ENCODE results near the gene DPP7.

Gene DPP7

GRCh38 chr9:137114613-137115393 is at the start of gene DPP7:
DPP7 (minus strand) TSS chr9:137114733; CDS start chr9:137114713, 20 bp downstream.
- DNase-seq (ENCODE audit: low spot score) (peak; percentile 28), FAIRE-seq (no peak)

DNA sequence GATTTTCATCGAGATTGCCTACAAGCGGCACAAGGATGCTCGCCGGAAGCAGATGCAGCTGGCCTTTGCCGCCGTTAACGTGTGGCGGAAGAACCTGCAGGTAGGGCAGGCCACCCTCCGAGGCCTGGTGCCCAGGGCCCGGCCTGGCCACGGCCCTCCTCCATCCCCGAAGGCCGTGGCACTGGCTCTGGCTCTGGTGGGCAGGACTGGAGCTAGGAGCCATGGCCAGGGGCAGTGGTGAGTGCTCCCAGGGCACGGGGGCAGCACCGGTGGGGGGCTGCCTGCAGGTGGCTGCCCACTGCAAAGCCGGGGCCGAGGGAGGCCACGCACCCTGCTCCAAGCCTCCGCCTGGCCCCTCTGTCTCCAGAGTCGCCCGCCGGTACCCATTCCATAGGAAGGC is 49.3 kb upstream of the DPP7 start:
- no peak for FAIRE-seq

DNA sequence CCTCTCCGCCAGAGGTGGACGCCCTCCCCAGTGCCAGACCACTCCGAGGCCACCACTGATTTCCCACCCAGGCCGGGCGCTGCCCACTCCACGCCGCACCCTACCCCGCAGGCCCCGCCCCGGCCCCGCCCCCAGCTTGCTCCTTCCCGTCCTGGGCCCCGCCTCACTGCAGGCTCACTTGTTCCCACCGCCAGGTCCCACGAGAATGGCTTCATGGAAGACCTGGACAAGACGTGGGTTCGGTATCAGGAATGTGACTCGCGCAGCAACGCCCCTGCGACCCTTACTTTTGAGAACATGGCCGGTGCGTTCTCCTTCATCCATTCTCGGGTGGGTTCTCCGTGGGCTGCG is 48.8 kb upstream of the DPP7 start:
- DNase-seq (ENCODE audit: low spot score), result no peak
- no peak for FAIRE-seq

More for the DNA sequence above, 49.3 kb upstream of the DPP7 start:
- no peak for DNase-seq (ENCODE audit: low spot score)

GRCh38 chr9:137162505-137163364 is 48.2 kb upstream of the DPP7 start:
- no peak for DNase-seq (ENCODE audit: low spot score)
- FAIRE-seq, result no peak

DNA sequence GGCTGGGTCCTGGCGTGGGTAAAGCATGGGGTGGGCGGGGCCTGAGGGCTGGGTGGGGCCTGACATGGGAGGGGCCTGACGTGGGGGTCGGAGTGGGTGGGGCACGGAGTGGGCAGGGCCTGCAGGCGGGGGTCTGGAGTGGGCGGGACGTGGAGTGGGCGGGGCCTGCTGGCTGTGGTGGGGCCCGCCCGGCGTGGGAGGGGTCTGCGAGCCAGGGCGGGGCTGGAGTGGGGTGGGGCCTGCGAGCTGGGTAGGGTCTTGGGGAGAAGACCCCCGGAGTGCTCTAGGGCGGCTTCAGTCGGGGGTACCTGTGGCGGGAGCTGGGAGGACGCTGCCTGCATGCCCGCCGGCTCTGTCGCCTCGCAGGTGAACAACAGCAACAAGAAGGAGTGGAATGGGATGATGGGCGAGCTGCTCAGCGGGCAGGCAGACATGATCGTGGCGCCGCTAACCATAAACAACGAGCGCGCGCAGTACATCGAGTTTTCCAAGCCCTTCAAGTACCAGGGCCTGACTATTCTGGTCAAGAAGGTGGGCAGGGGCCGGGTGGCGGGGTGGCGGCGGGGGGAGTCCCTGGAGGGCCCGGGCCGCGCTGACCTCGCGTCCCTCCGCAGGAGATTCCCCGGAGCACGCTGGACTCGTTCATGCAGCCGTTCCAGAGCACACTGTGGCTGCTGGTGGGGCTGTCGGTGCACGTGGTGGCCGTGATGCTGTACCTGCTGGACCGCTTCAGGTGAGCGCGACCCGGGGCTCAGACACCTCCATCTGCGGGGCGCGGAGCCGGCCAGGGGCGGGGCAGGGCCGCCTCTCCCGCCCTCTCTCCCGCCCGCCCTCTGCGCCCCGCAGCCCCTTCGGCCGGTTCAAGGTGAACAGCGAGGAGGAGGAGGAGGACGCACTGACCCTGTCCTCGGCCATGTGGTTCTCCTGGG is 47.3 kb upstream of the DPP7 start:
- no peak for DNase-seq (ENCODE audit: low spot score)
- no peak for FAIRE-seq

- DNase-seq (ENCODE audit: low spot score) (no peak), FAIRE-seq (no peak)
Observed at GRCh38 chr9:137160716-137161557, 46.4 kb upstream of the DPP7 start.

DNA sequence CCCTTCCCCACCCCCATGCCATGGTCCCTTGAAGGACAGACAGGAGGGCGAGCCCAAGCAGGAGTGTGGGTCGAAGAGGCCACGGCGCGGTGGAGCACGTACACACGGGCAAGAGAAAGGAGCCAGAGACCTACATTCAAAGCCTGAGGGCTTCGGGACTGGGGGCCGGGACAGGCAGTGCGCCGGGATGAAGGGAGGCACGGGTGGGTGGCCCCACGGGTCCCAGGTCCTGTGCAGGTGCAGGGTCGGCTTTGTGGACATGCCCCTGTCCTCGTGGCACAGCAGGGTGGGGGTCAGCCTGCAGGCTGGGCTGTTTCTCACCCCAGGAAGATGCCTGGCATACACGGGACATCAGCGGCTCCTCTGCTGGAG is 45.5 kb upstream of the DPP7 start:
- no peak for DNase-seq (ENCODE audit: low spot score)

GRCh38 chr9:137159105-137160053 is 44.8 kb upstream of the DPP7 start:
- FAIRE-seq (no peak), DNase-seq (ENCODE audit: low spot score) (no peak)

More for the DNA sequence above, 45.5 kb upstream of the DPP7 start:
- no peak for FAIRE-seq

GRCh38 chr9:137158625-137159024 is 44.1 kb upstream of the DPP7 start:
- no peak for FAIRE-seq

GRCh38 chr9:137157618-137158415 is 43.3 kb upstream of the DPP7 start:
- FAIRE-seq (no peak), DNase-seq (ENCODE audit: low spot score) (no peak)

More at GRCh38 chr9:137158625-137159024, 44.1 kb upstream of the DPP7 start:
- DNase-seq (ENCODE audit: low spot score), result no peak

DNA sequence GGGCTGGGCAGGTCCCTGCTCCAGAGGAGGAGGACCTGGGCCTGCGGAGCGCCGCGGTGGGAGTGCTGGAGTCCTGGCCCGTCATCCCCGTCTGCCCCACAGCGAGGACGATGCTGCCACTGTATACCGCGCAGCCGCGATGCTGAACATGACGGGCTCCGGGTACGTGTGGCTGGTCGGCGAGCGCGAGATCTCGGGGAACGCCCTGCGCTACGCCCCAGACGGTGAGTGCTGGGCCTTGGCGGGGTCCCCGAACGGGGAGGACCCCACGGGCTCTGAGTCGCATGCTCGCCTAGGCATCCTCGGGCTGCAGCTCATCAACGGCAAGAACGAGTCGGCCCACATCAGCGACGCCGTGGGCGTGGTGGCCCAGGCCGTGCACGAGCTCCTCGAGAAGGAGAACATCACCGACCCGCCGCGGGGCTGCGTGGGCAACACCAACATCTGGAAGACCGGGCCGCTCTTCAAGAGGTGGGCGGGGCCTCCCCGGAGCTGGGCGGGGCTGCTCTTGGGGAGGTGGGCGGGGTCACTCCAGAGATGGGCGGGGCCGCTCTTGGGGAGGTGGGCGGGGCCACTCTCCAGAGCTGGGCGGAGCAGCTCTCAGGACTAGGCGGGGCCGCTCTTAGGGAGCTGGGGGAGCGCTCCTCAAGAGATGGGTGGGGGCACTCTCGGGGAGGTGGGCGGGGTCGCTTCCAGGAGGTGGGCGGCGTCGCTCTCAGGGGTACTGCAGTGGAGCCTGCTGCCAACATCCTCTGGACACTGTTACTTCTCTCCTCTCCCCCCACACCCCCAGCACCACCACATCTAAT is 42.2 kb upstream of the DPP7 start:
- FAIRE-seq, result no peak
- no peak for DNase-seq (ENCODE audit: low spot score)

GRCh38 chr9:137152844-137153405 is 38.4 kb upstream of the DPP7 start:
- FAIRE-seq (no peak), DNase-seq (ENCODE audit: low spot score) (no peak)

DNA sequence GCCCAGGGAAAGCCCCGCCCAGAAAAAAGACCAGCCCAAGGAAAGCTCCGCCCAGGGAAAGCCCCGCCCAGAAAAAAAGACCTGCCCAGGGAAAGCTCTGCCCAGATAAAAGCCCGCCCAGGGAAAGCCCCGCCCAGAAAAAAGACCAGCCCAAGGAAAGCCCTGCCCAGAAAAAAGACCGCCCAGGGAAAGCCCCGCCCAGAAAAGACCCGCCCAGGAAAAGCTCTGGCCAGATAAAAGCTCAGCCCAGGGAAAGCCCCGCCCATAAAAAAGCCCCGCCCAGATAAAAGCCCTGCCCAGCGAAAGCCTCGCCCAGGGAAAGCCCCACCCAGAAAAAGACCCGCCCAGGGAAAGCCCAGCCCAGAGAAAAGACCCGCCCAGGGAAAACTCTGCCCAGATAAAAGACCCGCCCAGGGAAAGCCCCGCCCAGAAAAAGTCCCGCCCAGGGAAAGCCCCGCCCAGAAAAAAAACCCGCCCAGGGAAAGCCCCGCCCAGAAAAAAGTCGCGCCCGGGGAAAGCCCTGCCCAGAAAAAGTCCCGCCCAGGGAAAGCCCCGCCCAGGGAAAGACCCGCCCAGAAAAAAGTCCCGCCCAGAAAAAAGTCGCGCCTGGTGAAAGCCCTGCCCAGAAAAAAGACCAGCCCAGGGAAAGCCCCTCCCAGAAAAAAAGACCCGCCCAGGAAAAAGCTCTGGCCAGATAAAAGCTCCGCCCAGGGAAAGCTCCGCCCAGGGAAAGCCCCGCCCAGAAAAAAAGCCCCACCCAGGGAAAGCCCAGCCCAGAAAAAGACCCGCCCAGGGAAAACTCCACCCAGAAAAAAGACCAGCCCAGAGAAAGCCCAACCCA is 36.3 kb upstream of the DPP7 start:
- DNase-seq (ENCODE audit: low spot score) (peak; percentile 55), FAIRE-seq (no peak)

DNA sequence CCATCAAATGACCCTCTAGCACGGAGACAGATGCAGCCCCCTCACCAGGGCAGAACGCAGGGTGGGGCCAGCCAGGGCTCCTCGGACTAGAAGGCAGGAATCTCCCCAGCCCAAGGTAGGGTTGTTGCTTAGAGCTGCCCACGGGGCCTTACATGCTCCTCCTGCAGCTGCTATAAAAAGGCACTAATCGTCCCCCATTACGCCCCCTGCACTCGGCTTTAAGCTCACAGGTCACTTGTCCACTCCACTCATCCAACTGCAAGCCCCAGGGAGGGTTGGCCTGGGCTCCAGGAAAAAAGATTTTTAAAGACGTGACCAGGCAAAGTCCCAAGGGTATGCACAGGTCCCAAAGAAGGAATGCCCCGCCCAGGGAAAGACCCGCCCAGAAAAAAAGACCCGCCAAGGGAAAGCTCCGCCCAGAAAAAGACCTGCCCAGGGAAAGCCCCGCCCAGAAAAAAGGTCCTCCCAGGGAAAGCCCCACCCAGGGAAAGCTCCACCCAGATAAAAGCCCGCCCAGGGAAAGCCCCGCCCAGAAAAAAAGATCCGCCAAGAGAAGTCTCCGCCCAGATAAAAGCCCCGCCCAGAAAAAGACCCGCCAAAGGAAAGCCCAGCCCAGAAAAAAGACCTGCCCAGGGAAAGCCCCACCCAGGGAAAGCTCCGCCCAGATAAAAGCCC is 35.5 kb upstream of the DPP7 start:
- no peak for FAIRE-seq
- DNase-seq (ENCODE audit: low spot score), result no peak

DNA sequence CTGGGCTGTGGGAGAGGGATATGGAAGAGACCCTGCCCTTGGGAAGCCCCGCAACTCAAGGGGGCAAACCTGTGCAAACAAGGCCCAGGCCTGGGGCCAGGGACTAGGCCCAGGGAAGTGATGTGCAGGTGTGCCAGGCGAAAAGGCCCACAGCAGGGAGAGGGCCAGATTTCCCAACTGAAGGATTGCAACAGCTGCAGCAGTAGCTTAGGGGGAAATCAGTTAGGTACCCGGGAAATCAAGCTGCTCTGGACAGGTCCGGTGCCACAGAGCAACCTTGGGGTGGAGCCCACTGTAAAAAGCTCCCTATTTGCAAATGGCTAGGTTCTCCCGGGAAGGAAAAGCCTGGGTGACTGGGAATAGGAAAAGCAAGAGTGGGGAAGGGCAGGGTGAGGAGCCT is 34.8 kb upstream of the DPP7 start:
- no peak for FAIRE-seq
- DNase-seq (ENCODE audit: low spot score), result no peak

- FAIRE-seq, result no peak
Observed at GRCh38 chr9:137148661-137149060, 34.1 kb upstream of the DPP7 start.

More at GRCh38 chr9:137148661-137149060, 34.1 kb upstream of the DPP7 start:
- DNase-seq (ENCODE audit: low spot score), result no peak

Data from RCC 7860 (cell line).